K562 (cell line): ENCODE data around the gene VMP1. TPM values are rescaled to one million over a fixed set of nuclear protein-coding genes. Genes with fewer than 3 reads are reported as not detected.

Experiments
- AFF1 ChIP-seq, 2 experiments: fragments of 450-650 bp; IDR thresholded peaks; 2 replicates each; pipeline ENCODE4 v1.6.1; 2018; ENCODE audit warnings: mild to moderate bottlenecking in 2 of 2, low read depth in 1 of 2; ENCODE audit not compliant: partially characterized antibody in 2 of 2
- CCAR2 ChIP-seq: fragments of 200-400 bp; formaldehyde crosslinking; IDR thresholded peaks from 2 replicates; pipeline ENCODE4 v1.6.1; 2017; ENCODE audit warnings: mild to moderate bottlenecking, low read depth, low read length
- FIP1L1 ChIP-seq: fragments of 200-400 bp; formaldehyde crosslinking; IDR thresholded peaks from 2 replicates; pipeline ENCODE4 v1.6.1; 2018; ENCODE audit warnings: mild to moderate bottlenecking, low read depth, low read length; ENCODE audit not compliant: poor library complexity, severe bottlenecking
- MAX ChIP-seq: sonication (generic); formaldehyde crosslinking; IDR thresholded peaks from 2 replicates; pipeline ENCODE4 v1.9.0; 2022; ENCODE audit warnings: mild to moderate bottlenecking, missing genetic modification reagents
- MBD1 ChIP-seq: fragments of 250-450 bp; sonication (Bioruptor Pico); IDR thresholded peaks from 2 replicates; pipeline ENCODE4 v1.8.0; 2022; ENCODE audit warnings: inconsistent platforms
- MTA2 ChIP-seq: fragments of 450-650 bp; IDR thresholded peaks from 2 replicates; pipeline ENCODE4 v1.6.1; 2016; ENCODE audit warnings: low read depth
- MXD1 ChIP-seq: fragments of 250-450 bp; sonication (Bioruptor Pico); IDR thresholded peaks from 2 replicates; pipeline ENCODE4 v1.8.0; 2021; ENCODE audit warnings: borderline replicate concordance, mild to moderate bottlenecking, moderate library complexity; ENCODE audit not compliant: poor library complexity, severe bottlenecking
- NR2C1 ChIP-seq, 2 experiments: fragments of 450-650 bp; IDR thresholded peaks; 2 replicates each; pipeline ENCODE4 v1.6.1; 2017; ENCODE audit warnings: mild to moderate bottlenecking in 2 of 2, antibody characterized with exemption in 1 of 2, inconsistent platforms in 1 of 2, missing compliant biosample characterization in 1 of 2, missing genetic modification characterization in 1 of 2
- PATZ1 ChIP-seq: fragments of 250-450 bp; sonication (Bioruptor Pico); IDR thresholded peaks from 2 replicates; pipeline ENCODE4 v1.5.0; 2020; ENCODE audit warnings: mild to moderate bottlenecking, borderline replicate concordance
- RBM25 ChIP-seq: fragments of 200-400 bp; formaldehyde crosslinking; IDR thresholded peaks from 2 replicates; pipeline ENCODE4 v1.6.1; 2018; ENCODE audit warnings: low read length, low read depth, moderate library complexity; ENCODE audit not compliant: severe bottlenecking
- RFX5 ChIP-seq: IDR thresholded peaks from 2 replicates; pipeline ENCODE4 v1.6.1; 2011; ENCODE audit warnings: low read depth, mild to moderate bottlenecking, improper control_type of control experiment, low read length
- SAP30 ChIP-seq: fragments of 200-600 bp; sonication (generic); IDR thresholded peaks from 2 replicates; pipeline ENCODE4 v1.6.1; 2012; ENCODE audit warnings: borderline replicate concordance, low read depth, mild to moderate bottlenecking, moderate library complexity, low read length, control low read depth, inconsistent platforms; ENCODE audit not compliant: insufficient read depth, poor library complexity, severe bottlenecking
- SRSF9 ChIP-seq: fragments of 200-400 bp; formaldehyde crosslinking; IDR thresholded peaks from 2 replicates; pipeline ENCODE4 v1.6.1; 2017; ENCODE audit warnings: low read depth, low read length, borderline replicate concordance
- ZNF184 ChIP-seq: sonication (generic); formaldehyde crosslinking; IDR thresholded peaks from 2 replicates; pipeline ENCODE4 v1.5.0; 2020; ENCODE audit warnings: missing genetic modification reagents
- ZNF785 ChIP-seq: fragments of 250-450 bp; sonication (Bioruptor Pico); IDR thresholded peaks from 2 replicates; pipeline ENCODE4 v1.4.0; 2020; ENCODE audit warnings: mild to moderate bottlenecking
- polyA plus RNA-seq, 8 experiments: library from polyadenylated mRNA; depleted of rRNA in 4 of 8; stranded (reverse) in 5 of 8; unstranded in 3 of 8; fragments of >200 nt; fragmentation: Nextera tagmentation in 2 of 8; fragmentation: Illumina TruSeq in 1 of 8; extraction: Ambion mirVana in 2 of 8; extraction: Trizol in 1 of 8; gene quantifications; 2 replicates each; pipeline versions ENCODE4 v1.2.1 to v1.2.3, GENCODE V29; 2011 to 2014; ENCODE audit warnings: inconsistent platforms in 1 of 8, missing spikeins in 1 of 8
- total RNA-seq, 7 experiments: library from RNA; depleted of rRNA in 6 of 7; stranded (reverse); fragments of >200 nt in 6 of 7; fragmentation: Illumina TruSeq in 2 of 7; extraction: Trizol in 2 of 7; gene quantifications; 2 replicates each; pipeline versions ENCODE4 v1.2.1 to v1.2.3, GENCODE V29; 2011 to 2021; ENCODE audit warnings: low replicate concordance in 1 of 7

The VMP1 gene
- total and polyA plus RNA-seq, 9 of the 15 experiments (the other 6 are each of a cell fraction or from before 2014, with no cell fraction given) = 123 to 304 (median 151) TPM

- no peak for TF ChIP-seq MXD1 (CRISPR knock-in tag)
- no peak for TF ChIP-seq CCAR2
- TF ChIP-seq RBM25 = no peak
- TF ChIP-seq ZNF184 (CRISPR knock-in tag) = no peak
- peak; percentile 77 for TF ChIP-seq PATZ1
- 0 out of 2 replicates have a peak, but pooled peaks have one; percentile 36 for TF ChIP-seq NR2C1 (IDR thresholded peaks at IDR 0.05)
- TF ChIP-seq NR2C1 (tag; IDR thresholded peaks at IDR 0.05) = peak; percentile 80
- no peak for TF ChIP-seq MAX
- TF ChIP-seq SAP30 = no peak
- no peak for TF ChIP-seq ZNF785 (CRISPR knock-in tag)
- TF ChIP-seq AFF1 (IDR thresholded peaks at IDR 0.05; ENCODE audit: low read depth in 1 of 2, partially characterized antibody in 2 of 2) = peak in 1 of 2 experiments; percentile 90
- no peak for TF ChIP-seq MBD1 (CRISPR knock-in tag)
- no peak for TF ChIP-seq FIP1L1
- TF ChIP-seq SRSF9 = no peak
- no peak for TF ChIP-seq RFX5
- TF ChIP-seq MTA2 = no peak
Measured at GRCh38 chr17:59837308-59838051, 130.0 kb downstream of the VMP1 start (continued).
